ENCODE data around the gene RAPH1. TPM values are rescaled to one million over a fixed set of nuclear protein-coding genes. Genes with fewer than 3 reads are reported as not detected.

The RAPH1 gene
- total and polyA plus RNA-seq, 2 donors = 2.4 to 4.4 TPM

GRCh38 chr2:203360833-203361430, 174.2 kb downstream of the RAPH1 start:
- no peak for DNase-seq (ENCODE audit: low read depth in 6 of 9, low spot score in 9 of 9)
- 94% methylated on average over 3 of the region's 3 CpGs for WGBS
- Histone ChIP-seq H3K27ac (ENCODE audit: low read depth in 1 of 2, low read length in 1 of 2) (no peak overlapping the region), H3K27me3 (ENCODE audit: control insufficient read depth in 2 of 2, insufficient read depth in 1 of 2, low read length in 1 of 2) (no peaks in the 10 kb centered on the region), H3K4me1 (ENCODE audit: control insufficient read depth in 2 of 2, insufficient read depth in 2 of 2, low read length in 2 of 2) (peaks cover 0 to 3% of the 10 kb centered on the region in 2 donors), H3K9me3 (ENCODE audit: control insufficient read depth in 2 of 2, insufficient read depth in 1 of 2, low read length in 1 of 2) (no peaks in the 10 kb centered on the region), H3K36me3 (ENCODE audit: control insufficient read depth in 2 of 2, insufficient read depth in 2 of 2, low read length in 1 of 2) (no peaks in the 10 kb centered on the region), H3K4me3 (ENCODE audit: low read length in 2 of 2) (no peak overlapping the region)

- Histone ChIP-seq H3K27ac (ENCODE audit: low read depth in 1 of 2, low read length in 1 of 2) (no peak overlapping the region), H3K27me3 (ENCODE audit: control insufficient read depth in 2 of 2, insufficient read depth in 1 of 2, low read length in 1 of 2) (no peaks in the 10 kb centered on the region), H3K4me1 (ENCODE audit: control insufficient read depth in 2 of 2, insufficient read depth in 2 of 2, low read length in 2 of 2) (peaks cover 0 to 3% of the 10 kb centered on the region in 2 donors), H3K4me3 (ENCODE audit: low read length in 2 of 2) (no peak overlapping the region), H3K36me3 (ENCODE audit: control insufficient read depth in 2 of 2, insufficient read depth in 2 of 2, low read length in 1 of 2) (peaks cover 0 to 3% of the 10 kb centered on the region in 2 donors), H3K9me3 (ENCODE audit: control insufficient read depth in 2 of 2, insufficient read depth in 1 of 2, low read length in 1 of 2) (no peaks in the 10 kb centered on the region)
- DNase-seq (ENCODE audit: low read depth in 6 of 9, low spot score in 9 of 9) = no peak
- WGBS = 95% methylated on average over 1 of the region's 1 CpG
These were observed 175.7 kb downstream of the RAPH1 start for GRCh38 chr2:203359450-203359849.

GRCh38 chr2:203354966-203355365, 180.1 kb downstream of the RAPH1 start:
- no peak overlapping the region for H3K27ac ChIP-seq (ENCODE audit: low read depth in 1 of 2, low read length in 1 of 2)
- H3K4me1 ChIP-seq (ENCODE audit: control insufficient read depth in 2 of 2, insufficient read depth in 2 of 2, low read length in 2 of 2) = no peaks in the 10 kb centered on the region
- H3K27me3 ChIP-seq (ENCODE audit: control insufficient read depth in 2 of 2, insufficient read depth in 1 of 2, low read length in 1 of 2) = no peaks in the 10 kb centered on the region
- H3K9me3 ChIP-seq (ENCODE audit: control insufficient read depth in 2 of 2, insufficient read depth in 1 of 2, low read length in 1 of 2) = no peaks in the 10 kb centered on the region
- no peak for DNase-seq (ENCODE audit: low read depth in 6 of 9, low spot score in 9 of 9)
- 95% methylated on average over 3 of the region's 3 CpGs for WGBS
- H3K4me3 ChIP-seq (ENCODE audit: low read length in 2 of 2) = no peak overlapping the region
- peaks cover 3 to 6% of the 10 kb centered on the region in 2 donors for H3K36me3 ChIP-seq (ENCODE audit: control insufficient read depth in 2 of 2, insufficient read depth in 2 of 2, low read length in 1 of 2)

- no peaks in the 10 kb centered on the region for H3K9me3 ChIP-seq (ENCODE audit: control insufficient read depth in 2 of 2, insufficient read depth in 1 of 2, low read length in 1 of 2)
- 99% methylated on average over 5 of the region's 5 CpGs for WGBS
- H3K4me3 ChIP-seq (ENCODE audit: low read length in 2 of 2) = no peak overlapping the region
- no peaks in the 10 kb centered on the region for H3K4me1 ChIP-seq (ENCODE audit: control insufficient read depth in 2 of 2, insufficient read depth in 2 of 2, low read length in 2 of 2)
- DNase-seq (ENCODE audit: low read depth in 6 of 9, low spot score in 9 of 9) = no peak
- H3K27ac ChIP-seq (ENCODE audit: low read depth in 1 of 2, low read length in 1 of 2) = no peak overlapping the region
- no peaks in the 10 kb centered on the region for H3K27me3 ChIP-seq (ENCODE audit: control insufficient read depth in 2 of 2, insufficient read depth in 1 of 2, low read length in 1 of 2)
- H3K36me3 ChIP-seq (ENCODE audit: control insufficient read depth in 2 of 2, insufficient read depth in 2 of 2, low read length in 1 of 2) = peaks cover 3 to 6% of the 10 kb centered on the region in 2 donors
These were observed 182.4 kb downstream of the RAPH1 start for GRCh38 chr2:203352604-203353255.

- H3K27me3 ChIP-seq (ENCODE audit: control insufficient read depth in 2 of 2, insufficient read depth in 1 of 2, low read length in 1 of 2) = no peaks in the 10 kb centered on the region
- H3K4me3 ChIP-seq (ENCODE audit: low read length in 2 of 2) = no peak overlapping the region
- no peaks in the 10 kb centered on the region for H3K4me1 ChIP-seq (ENCODE audit: control insufficient read depth in 2 of 2, insufficient read depth in 2 of 2, low read length in 2 of 2)
- peaks cover 0 to 15% of the 10 kb centered on the region in 2 donors for H3K36me3 ChIP-seq (ENCODE audit: control insufficient read depth in 2 of 2, insufficient read depth in 2 of 2, low read length in 1 of 2)
- no peak for DNase-seq (ENCODE audit: low read depth in 6 of 9, low spot score in 9 of 9)
- H3K27ac ChIP-seq (ENCODE audit: low read depth in 1 of 2, low read length in 1 of 2) = no peak overlapping the region
- peaks cover 0 to 3% of the 10 kb centered on the region in 2 donors for H3K9me3 ChIP-seq (ENCODE audit: control insufficient read depth in 2 of 2, insufficient read depth in 1 of 2, low read length in 1 of 2)
- 97% methylated on average over 4 of the region's 4 CpGs for WGBS
These were observed 187.7 kb downstream of the RAPH1 start for GRCh38 chr2:203347375-203347774.

GRCh38 chr2:203346612-203347011, 188.5 kb downstream of the RAPH1 start:
- WGBS = 97% methylated on average over 1 of the region's 1 CpG
- H3K4me1 ChIP-seq (ENCODE audit: control insufficient read depth in 2 of 2, insufficient read depth in 2 of 2, low read length in 2 of 2) = no peaks in the 10 kb centered on the region
- H3K27ac ChIP-seq (ENCODE audit: low read depth in 1 of 2, low read length in 1 of 2) = no peak overlapping the region
- H3K36me3 ChIP-seq (ENCODE audit: control insufficient read depth in 2 of 2, insufficient read depth in 2 of 2, low read length in 1 of 2) = peaks cover 0 to 11% of the 10 kb centered on the region in 2 donors
- no peaks in the 10 kb centered on the region for H3K27me3 ChIP-seq (ENCODE audit: control insufficient read depth in 2 of 2, insufficient read depth in 1 of 2, low read length in 1 of 2)
- H3K4me3 ChIP-seq (ENCODE audit: low read length in 2 of 2) = no peak overlapping the region
- H3K9me3 ChIP-seq (ENCODE audit: control insufficient read depth in 2 of 2, insufficient read depth in 1 of 2, low read length in 1 of 2) = peaks cover 0 to 3% of the 10 kb centered on the region in 2 donors
- DNase-seq (ENCODE audit: low read depth in 6 of 9, low spot score in 9 of 9) = no peak

- WGBS = 98% methylated on average over 12 of the region's 12 CpGs
- H3K27ac ChIP-seq (ENCODE audit: low read depth in 1 of 2, low read length in 1 of 2) = no peak overlapping the region
- no peak for DNase-seq (ENCODE audit: low read depth in 6 of 9, low spot score in 9 of 9)
- H3K27me3 ChIP-seq (ENCODE audit: control insufficient read depth in 2 of 2, insufficient read depth in 1 of 2, low read length in 1 of 2) = no peaks in the 10 kb centered on the region
- H3K4me1 ChIP-seq (ENCODE audit: control insufficient read depth in 2 of 2, insufficient read depth in 2 of 2, low read length in 2 of 2) = no peaks in the 10 kb centered on the region
- H3K36me3 ChIP-seq (ENCODE audit: control insufficient read depth in 2 of 2, insufficient read depth in 2 of 2, low read length in 1 of 2) = peaks cover 0 to 9% of the 10 kb centered on the region in 2 donors
- H3K9me3 ChIP-seq (ENCODE audit: control insufficient read depth in 2 of 2, insufficient read depth in 1 of 2, low read length in 1 of 2) = peaks cover 0 to 3% of the 10 kb centered on the region in 2 donors
- no peak overlapping the region for H3K4me3 ChIP-seq (ENCODE audit: low read length in 2 of 2)
These were observed 190.4 kb downstream of the RAPH1 start for GRCh38 chr2:203344667-203345066.

Other genes with a start within 250 kb of the RAPH1 start
- gene ABI2, start 206.9 kb downstream of the RAPH1 start, total RNA-seq = 15.2 TPM
- gene ABI2, start 206.9 kb downstream of the RAPH1 start, polyA plus RNA-seq = 19.5 TPM
- gene CD28, start 171.3 kb upstream of the RAPH1 start, total RNA-seq = 42.8 TPM
- 27.2 TPM for gene CD28, start 171.3 kb upstream of the RAPH1 start, polyA plus RNA-seq